ENCODE results near the gene CHD6.

- TF ChIP-seq YY1 (tag by site-specific recombination; IDR thresholded peaks at IDR 0.05) (no peak), CTCF (tag by site-specific recombination; IDR thresholded peaks at IDR 0.05) (no peak), ZBTB1 (tag by site-specific recombination; IDR thresholded peaks at IDR 0.05) (no peak), ZBTB7A (tag by site-specific recombination; IDR thresholded peaks at IDR 0.05; ENCODE audit: low read depth) (no peak), GLI4 (tag by site-specific recombination; IDR thresholded peaks at IDR 0.05) (no peak), ZFP3 (tag by site-specific recombination; IDR thresholded peaks at IDR 0.05; ENCODE audit: low read depth) (no peak), ZSCAN5A (tag by site-specific recombination; IDR thresholded peaks at IDR 0.05) (no peak), ZBTB17 (tag by site-specific recombination; IDR thresholded peaks at IDR 0.05) (no peak), ZNF37A (tag by site-specific recombination; IDR thresholded peaks at IDR 0.05) (no peak), GLIS2 (tag by site-specific recombination; IDR thresholded peaks at IDR 0.05) (no peak), HOXD13 (CRISPR knock-in tag; IDR thresholded peaks at IDR 0.05; ENCODE audit: borderline replicate concordance) (no peak), REST (tag by site-specific recombination; IDR thresholded peaks at IDR 0.05) (no peak), ZNF623 (tag by site-specific recombination; IDR thresholded peaks at IDR 0.05) (no peak)
- TF ChIP-seq, protein P1, sequence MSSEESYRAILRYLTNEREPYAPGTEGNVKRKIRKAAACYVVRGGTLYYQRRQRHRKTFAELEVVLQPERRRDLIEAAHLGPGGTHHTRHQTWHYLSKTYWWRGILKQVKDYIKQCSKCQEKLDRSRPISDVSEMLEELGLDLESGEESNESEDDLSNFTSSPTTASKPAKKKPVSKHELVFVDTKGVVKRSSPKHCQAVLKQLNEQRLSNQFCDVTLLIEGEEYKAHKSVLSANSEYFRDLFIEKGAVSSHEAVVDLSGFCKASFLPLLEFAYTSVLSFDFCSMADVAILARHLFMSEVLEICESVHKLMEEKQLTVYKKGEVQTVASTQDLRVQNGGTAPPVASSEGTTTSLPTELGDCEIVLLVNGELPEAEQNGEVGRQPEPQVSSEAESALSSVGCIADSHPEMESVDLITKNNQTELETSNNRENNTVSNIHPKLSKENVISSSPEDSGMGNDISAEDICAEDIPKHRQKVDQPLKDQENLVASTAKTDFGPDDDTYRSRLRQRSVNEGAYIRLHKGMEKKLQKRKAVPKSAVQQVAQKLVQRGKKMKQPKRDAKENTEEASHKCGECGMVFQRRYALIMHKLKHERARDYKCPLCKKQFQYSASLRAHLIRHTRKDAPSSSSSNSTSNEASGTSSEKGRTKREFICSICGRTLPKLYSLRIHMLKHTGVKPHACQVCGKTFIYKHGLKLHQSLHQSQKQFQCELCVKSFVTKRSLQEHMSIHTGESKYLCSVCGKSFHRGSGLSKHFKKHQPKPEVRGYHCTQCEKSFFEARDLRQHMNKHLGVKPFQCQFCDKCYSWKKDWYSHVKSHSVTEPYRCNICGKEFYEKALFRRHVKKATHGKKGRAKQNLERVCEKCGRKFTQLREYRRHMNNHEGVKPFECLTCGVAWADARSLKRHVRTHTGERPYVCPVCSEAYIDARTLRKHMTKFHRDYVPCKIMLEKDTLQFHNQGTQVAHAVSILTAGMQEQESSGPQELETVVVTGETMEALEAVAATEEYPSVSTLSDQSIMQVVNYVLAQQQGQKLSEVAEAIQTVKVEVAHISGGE (tag by site-specific recombination; conservative IDR thresholded peaks at IDR 0.05; ENCODE audit: low read depth): no peak
Observed at GRCh38 chr20:41405436-41405835, 212.7 kb downstream of the CHD6 start.
